GM23338 (cell line): Measurements from ENCODE around the gene PCDHGC4. TPM values are rescaled to one million over a fixed set of nuclear protein-coding genes. Genes with fewer than 3 reads are reported as not detected.

Source experiments
- ATAC-seq: fragments of 200-7000 bp; cut with Tn5 transposase; 3 replicates; pipeline ENCODE4 v1.9.1; 2020
- DNase-seq: peaks from one replicate; pipeline ENCODE4 v3.0.0-alpha.2; 2015; ENCODE audit warnings: low spot score
- H2AFZ ChIP-seq: fragments of 200-600 bp; sonication (generic); 2 replicates; pipeline ENCODE4 v1.8.0; 2016; ENCODE audit warnings: antibody characterized with exemption, mild to moderate bottlenecking, moderate library complexity
- H3F3A ChIP-seq: fragments of 200-600 bp; sonication (generic); replicated peaks from 2 replicates; pipeline ENCODE4 v1.8.0; 2017; ENCODE audit warnings: antibody characterized with exemption, mixed run types, low read depth
- H3K27ac ChIP-seq: fragments of 200-600 bp; sonication (generic); 2 replicates; pipeline ENCODE4 v1.6.1; 2016; ENCODE audit warnings: low read depth
- H3K27me3 ChIP-seq: fragments of 200-600 bp; sonication (generic); 2 replicates; pipeline ENCODE4 v1.8.0; 2016; ENCODE audit warnings: mild to moderate bottlenecking, mixed run types, moderate library complexity; ENCODE audit not compliant: insufficient read depth
- H3K36me3 ChIP-seq: fragments of 200-600 bp; sonication (generic); 2 replicates; pipeline ENCODE4 v1.8.0; 2016; ENCODE audit warnings: mild to moderate bottlenecking; ENCODE audit not compliant: insufficient read depth
- H3K4me1 ChIP-seq: fragments of 200-600 bp; sonication (generic); 2 replicates; pipeline ENCODE4 v1.8.0; 2016; ENCODE audit warnings: mild to moderate bottlenecking, moderate library complexity; ENCODE audit not compliant: insufficient read depth
- H3K4me2 ChIP-seq: fragments of 200-600 bp; sonication (generic); 2 replicates; pipeline ENCODE4 v1.7.1; 2017; ENCODE audit warnings: mixed run types
- H3K4me3 ChIP-seq: fragments of 200-600 bp; sonication (generic); 2 replicates; pipeline ENCODE4 v1.6.1; 2016; ENCODE audit warnings: mixed run types
- H3K79me2 ChIP-seq: fragments of 200-600 bp; sonication (generic); replicated peaks from 2 replicates; pipeline ENCODE4 v1.8.0; 2017; ENCODE audit warnings: mild to moderate bottlenecking; ENCODE audit not compliant: insufficient read depth
- H3K9me2 ChIP-seq: fragments of 200-600 bp; sonication (generic); 2 replicates; pipeline ENCODE4 v1.8.0; 2017; ENCODE audit not compliant: insufficient read depth
- H4K20me1 ChIP-seq: fragments of 200-600 bp; sonication (generic); replicated peaks from 2 replicates; pipeline ENCODE4 v1.8.0; 2017; ENCODE audit warnings: mild to moderate bottlenecking; ENCODE audit not compliant: insufficient read depth
- H3K27ac Mint-ChIP-seq: 2 replicates; pipeline ENCODE4 v1.8.0; 2020; ENCODE audit warnings: inconsistent platforms, mild to moderate bottlenecking, moderate library complexity, mixed read lengths
- H3K27me3 Mint-ChIP-seq: 3 replicates; pipeline ENCODE4 v1.8.0; 2022; ENCODE audit warnings: low read depth, mild to moderate bottlenecking, moderate library complexity, mixed read lengths, inconsistent platforms; ENCODE audit not compliant: insufficient read depth, poor library complexity
- H3K36me3 Mint-ChIP-seq: 3 replicates; pipeline ENCODE4 v1.8.0; 2021; ENCODE audit warnings: low read depth, mild to moderate bottlenecking, inconsistent platforms, moderate library complexity, mixed read lengths
- H3K4me1 Mint-ChIP-seq: 3 replicates; pipeline ENCODE4 v1.8.0; 2020; ENCODE audit warnings: mild to moderate bottlenecking, inconsistent platforms, mixed read lengths
- H3K4me3 Mint-ChIP-seq: 3 replicates; pipeline ENCODE4 v1.8.0; 2021; ENCODE audit warnings: moderate library complexity, mild to moderate bottlenecking, inconsistent platforms, mixed read lengths
- H3K9me3 Mint-ChIP-seq: 3 replicates; pipeline ENCODE4 v1.8.0; 2020; ENCODE audit warnings: moderate library complexity, mild to moderate bottlenecking, inconsistent platforms, mixed read lengths
- CREB1 ChIP-seq: fragments of 250-450 bp; sonication (Bioruptor Pico); IDR thresholded peaks from 2 replicates; pipeline ENCODE4 v1.5.0; 2020; ENCODE audit warnings: low read depth, mild to moderate bottlenecking, moderate library complexity
- ETS1 ChIP-seq: IDR thresholded peaks from 2 replicates; pipeline ENCODE4 v1.6.1; 2016; ENCODE audit warnings: antibody characterized with exemption
- EZH2 ChIP-seq: fragments of 200-600 bp; sonication (generic); IDR thresholded peaks from one replicate; pipeline ENCODE4 v1.8.0; 2017; ENCODE audit warnings: antibody characterized with exemption, mild to moderate bottlenecking, low read depth; ENCODE audit not compliant: unreplicated experiment
- EZH2phosphoT487 ChIP-seq: fragments of 200-600 bp; sonication (generic); IDR thresholded peaks from one replicate; pipeline ENCODE4 v1.8.1; 2018; ENCODE audit warnings: antibody characterized with exemption; ENCODE audit not compliant: unreplicated experiment
- JUNB ChIP-seq: IDR thresholded peaks from one replicate; pipeline ENCODE4 v1.6.1; 2016; ENCODE audit warnings: antibody characterized with exemption; ENCODE audit not compliant: unreplicated experiment
- NANOG ChIP-seq: IDR thresholded peaks from 2 replicates; pipeline ENCODE4 v1.6.1; 2016; ENCODE audit warnings: antibody characterized with exemption, borderline replicate concordance
- POLR2AphosphoS5 ChIP-seq: IDR thresholded peaks from 2 replicates; pipeline ENCODE4 v1.6.1; 2016; ENCODE audit warnings: antibody characterized with exemption, low read depth
- ZNF331 ChIP-seq: fragments of 250-450 bp; sonication (Bioruptor Pico); IDR thresholded peaks from 2 replicates; pipeline ENCODE4 v1.5.0; 2020; ENCODE audit warnings: low read depth, mild to moderate bottlenecking, moderate library complexity
- polyA plus RNA-seq: library from polyadenylated mRNA; unstranded; fragments of >200 nt; fragmentation: Nextera tagmentation; extraction: Ambion mirVana; gene quantifications from 2 replicates; pipeline ENCODE4 v1.2.1, GENCODE V29; 2016
- total RNA-seq: library from RNA; depleted of rRNA; stranded (reverse); fragments of >200 nt; shearing (Covaris generic); gene quantifications from 2 replicates; pipeline ENCODE4 v1.2.3, GENCODE V29; 2014
- TF ChIP-seq, protein P1 (sequence below): IDR thresholded peaks from one replicate; pipeline ENCODE4 v1.6.1; 2018; ENCODE audit warnings: antibody characterized with exemption; ENCODE audit not compliant: unreplicated experiment
- TF ChIP-seq, protein P2 (sequence below), 2 experiments: fragments of 200-600 bp in 1 of 2; sonication (generic) in 1 of 2; conservative IDR thresholded peaks; 2 replicates each; pipeline versions ENCODE4 v1.5.1 to v1.6.1; 2016 to 2017; ENCODE audit warnings: antibody characterized with exemption in 2 of 2, low read depth in 2 of 2, mild to moderate bottlenecking in 2 of 2, moderate library complexity in 1 of 2

The PCDHGC4 gene
- total and polyA plus RNA-seq, 2 experiments from 2014 or later = 0.31 to 3.0 TPM

DNA sequence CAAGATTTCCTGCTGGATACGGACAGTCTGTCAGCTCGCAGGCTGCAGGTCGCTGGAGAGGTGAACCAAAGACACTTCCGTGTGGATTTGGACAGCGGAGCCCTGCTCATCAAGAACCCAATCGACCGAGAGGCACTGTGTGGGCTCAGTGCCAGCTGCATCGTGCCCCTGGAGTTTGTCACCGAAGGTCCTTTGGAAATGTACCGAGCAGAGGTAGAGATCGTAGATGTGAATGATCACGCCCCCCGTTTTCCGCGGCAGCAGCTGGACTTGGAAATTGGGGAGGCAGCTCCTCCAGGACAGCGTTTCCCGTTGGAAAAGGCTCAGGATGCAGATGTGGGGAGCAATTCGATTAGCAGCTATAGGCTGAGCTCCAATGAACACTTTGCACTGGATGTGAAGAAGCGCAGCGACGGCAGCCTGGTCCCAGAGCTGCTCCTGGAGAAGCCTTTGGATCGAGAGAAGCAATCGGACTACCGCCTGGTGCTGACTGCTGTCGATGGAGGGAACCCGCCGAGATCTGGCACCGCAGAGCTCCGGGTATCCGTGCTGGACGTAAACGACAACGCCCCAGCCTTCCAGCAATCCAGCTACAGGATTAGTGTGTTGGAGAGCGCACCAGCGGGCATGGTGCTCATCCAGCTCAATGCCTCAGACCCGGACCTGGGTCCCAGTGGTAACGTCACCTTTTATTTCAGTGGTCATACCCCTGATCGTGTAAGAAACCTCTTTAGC lies 658 bp downstream of the PCDHGC4 start:
- H3K27me3 Mint-ChIP-seq = peaks cover 37% of the 10 kb centered on the region
- peaks cover 3% of the 10 kb centered on the region; the same call in 1 of the 2 replicates for H4K20me1 ChIP-seq
- 0 out of 2 replicates have a peak, but pooled peaks cover 4% of the 10 kb centered on the region for H3K79me2 ChIP-seq
- H3K9me3 Mint-ChIP-seq = no peaks in the 10 kb centered on the region
- H3K4me1 Mint-ChIP-seq = peaks cover 41% of the 10 kb centered on the region
- no peak overlapping the region for H3K27ac ChIP-seq
- no peak for DNase-seq
- H3K36me3 ChIP-seq = no peaks in the 10 kb centered on the region
- H3K4me2 ChIP-seq = peak overlapping the region; percentile 74
- H3K27ac Mint-ChIP-seq = no peak overlapping the region
- H3F3A ChIP-seq = no peaks in the 10 kb centered on the region
- H2AFZ ChIP-seq = peak overlapping the region; percentile 89
- peaks cover 17% of the 10 kb centered on the region for H3K36me3 Mint-ChIP-seq
- H3K4me3 ChIP-seq = peak overlapping the region; percentile 53
- TF ChIP-seq ETS1 = no peak
- TF ChIP-seq NANOG = no peak
- TF ChIP-seq, protein P1, sequence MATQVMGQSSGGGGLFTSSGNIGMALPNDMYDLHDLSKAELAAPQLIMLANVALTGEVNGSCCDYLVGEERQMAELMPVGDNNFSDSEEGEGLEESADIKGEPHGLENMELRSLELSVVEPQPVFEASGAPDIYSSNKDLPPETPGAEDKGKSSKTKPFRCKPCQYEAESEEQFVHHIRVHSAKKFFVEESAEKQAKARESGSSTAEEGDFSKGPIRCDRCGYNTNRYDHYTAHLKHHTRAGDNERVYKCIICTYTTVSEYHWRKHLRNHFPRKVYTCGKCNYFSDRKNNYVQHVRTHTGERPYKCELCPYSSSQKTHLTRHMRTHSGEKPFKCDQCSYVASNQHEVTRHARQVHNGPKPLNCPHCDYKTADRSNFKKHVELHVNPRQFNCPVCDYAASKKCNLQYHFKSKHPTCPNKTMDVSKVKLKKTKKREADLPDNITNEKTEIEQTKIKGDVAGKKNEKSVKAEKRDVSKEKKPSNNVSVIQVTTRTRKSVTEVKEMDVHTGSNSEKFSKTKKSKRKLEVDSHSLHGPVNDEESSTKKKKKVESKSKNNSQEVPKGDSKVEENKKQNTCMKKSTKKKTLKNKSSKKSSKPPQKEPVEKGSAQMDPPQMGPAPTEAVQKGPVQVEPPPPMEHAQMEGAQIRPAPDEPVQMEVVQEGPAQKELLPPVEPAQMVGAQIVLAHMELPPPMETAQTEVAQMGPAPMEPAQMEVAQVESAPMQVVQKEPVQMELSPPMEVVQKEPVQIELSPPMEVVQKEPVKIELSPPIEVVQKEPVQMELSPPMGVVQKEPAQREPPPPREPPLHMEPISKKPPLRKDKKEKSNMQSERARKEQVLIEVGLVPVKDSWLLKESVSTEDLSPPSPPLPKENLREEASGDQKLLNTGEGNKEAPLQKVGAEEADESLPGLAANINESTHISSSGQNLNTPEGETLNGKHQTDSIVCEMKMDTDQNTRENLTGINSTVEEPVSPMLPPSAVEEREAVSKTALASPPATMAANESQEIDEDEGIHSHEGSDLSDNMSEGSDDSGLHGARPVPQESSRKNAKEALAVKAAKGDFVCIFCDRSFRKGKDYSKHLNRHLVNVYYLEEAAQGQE = no peak
- no peak for TF ChIP-seq POLR2AphosphoS5
- no peak for TF ChIP-seq JUNB
- no peak for TF ChIP-seq CREB1 (CRISPR knock-in tag)
- TF ChIP-seq EZH2 = no peak
- TF ChIP-seq, protein P2, sequence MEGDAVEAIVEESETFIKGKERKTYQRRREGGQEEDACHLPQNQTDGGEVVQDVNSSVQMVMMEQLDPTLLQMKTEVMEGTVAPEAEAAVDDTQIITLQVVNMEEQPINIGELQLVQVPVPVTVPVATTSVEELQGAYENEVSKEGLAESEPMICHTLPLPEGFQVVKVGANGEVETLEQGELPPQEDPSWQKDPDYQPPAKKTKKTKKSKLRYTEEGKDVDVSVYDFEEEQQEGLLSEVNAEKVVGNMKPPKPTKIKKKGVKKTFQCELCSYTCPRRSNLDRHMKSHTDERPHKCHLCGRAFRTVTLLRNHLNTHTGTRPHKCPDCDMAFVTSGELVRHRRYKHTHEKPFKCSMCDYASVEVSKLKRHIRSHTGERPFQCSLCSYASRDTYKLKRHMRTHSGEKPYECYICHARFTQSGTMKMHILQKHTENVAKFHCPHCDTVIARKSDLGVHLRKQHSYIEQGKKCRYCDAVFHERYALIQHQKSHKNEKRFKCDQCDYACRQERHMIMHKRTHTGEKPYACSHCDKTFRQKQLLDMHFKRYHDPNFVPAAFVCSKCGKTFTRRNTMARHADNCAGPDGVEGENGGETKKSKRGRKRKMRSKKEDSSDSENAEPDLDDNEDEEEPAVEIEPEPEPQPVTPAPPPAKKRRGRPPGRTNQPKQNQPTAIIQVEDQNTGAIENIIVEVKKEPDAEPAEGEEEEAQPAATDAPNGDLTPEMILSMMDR (conservative IDR thresholded peaks at IDR 0.05; ENCODE audit: low read depth in 2 of 2) = no peak
- TF ChIP-seq EZH2phosphoT487 = no peak
- no peak for TF ChIP-seq ZNF331
- H3K9me2 ChIP-seq = no peaks in the 10 kb centered on the region
- ATAC-seq = peak; percentile 3; the same call in 1 of the 3 replicates
- H3K4me3 Mint-ChIP-seq = peak overlapping the region; percentile 69
- H3K27me3 ChIP-seq = peaks cover 39% of the 10 kb centered on the region
- H3K4me1 ChIP-seq = peaks cover 31% of the 10 kb centered on the region
